K562 (cell line): ENCODE measurements around the gene IRX3.

Experiments
- EZH2 ChIP-seq: IDR thresholded peaks from 2 replicates; pipeline ENCODE4 v1.6.1; 2012; ENCODE audit warnings: low read depth, mild to moderate bottlenecking, inconsistent platforms, low read length, borderline replicate concordance
- SMAD3 ChIP-seq: fragments of 450-650 bp; formaldehyde crosslinking; conservative IDR thresholded peaks from 2 replicates; pipeline ENCODE4 v1.4.0; 2020; ENCODE audit warnings: mild to moderate bottlenecking
- SP2 ChIP-seq: IDR thresholded peaks from 2 replicates; pipeline ENCODE4 v1.6.1; 2011; ENCODE audit warnings: mild to moderate bottlenecking, low read depth, low read length, moderate library complexity; ENCODE audit not compliant: poor library complexity, severe bottlenecking; ENCODE audit errors: extremely low read depth
- TAF1 ChIP-seq: IDR thresholded peaks from 2 replicates; pipeline ENCODE4 v1.6.1; 2011; ENCODE audit warnings: mild to moderate bottlenecking, low read length, moderate library complexity; ENCODE audit not compliant: insufficient read depth, control insufficient read depth, severe bottlenecking; ENCODE audit errors: extremely low read depth

GRCh38 chr16:54268766-54269165, 17.8 kb downstream of the IRX3 start:
- no peak for TF ChIP-seq EZH2
- no peak for TF ChIP-seq SMAD3
- no peak for TF ChIP-seq SP2
- TF ChIP-seq TAF1 = no peak
